AG09309 (cell line): Measurements from ENCODE around the gene TAF11L2.
"Not testable (repeated sequence)": the region's sequence is repeated elsewhere in the genome, so short reads cannot be mapped to it uniquely, and the experiment has no call there.

Experiments used
- DNase-seq: peaks from one replicate; pipeline ENCODE4 v3.0.0-alpha.2; 2010; ENCODE audit warnings: low read depth
- H3K4me3 ChIP-seq: 2 replicates; pipeline ENCODE4 v1.5.1; 2011; ENCODE audit warnings: mild to moderate bottlenecking, low read depth, low read length, moderate library complexity; ENCODE audit not compliant: control insufficient read depth
- TF ChIP-seq, protein P1 (sequence below): IDR thresholded peaks from 2 replicates; pipeline ENCODE4 v1.5.1; 2011; ENCODE audit warnings: mild to moderate bottlenecking, low read depth, low read length, inconsistent platforms; ENCODE audit not compliant: insufficient read depth, control insufficient read depth; ENCODE audit errors: missing control alignments

Gene TAF11L2

GRCh38 chr5:17497931-17498330, at the start of gene TAF11L2:
Gene TAF11L2, plus strand, starts transcription at chr5:17498231.
- H3K4me3 ChIP-seq, DNase-seq: not testable (repeated sequence)

GRCh38 chr5:17448877-17449276, 49.2 kb upstream of the TAF11L2 start:
- TF ChIP-seq, protein P1, sequence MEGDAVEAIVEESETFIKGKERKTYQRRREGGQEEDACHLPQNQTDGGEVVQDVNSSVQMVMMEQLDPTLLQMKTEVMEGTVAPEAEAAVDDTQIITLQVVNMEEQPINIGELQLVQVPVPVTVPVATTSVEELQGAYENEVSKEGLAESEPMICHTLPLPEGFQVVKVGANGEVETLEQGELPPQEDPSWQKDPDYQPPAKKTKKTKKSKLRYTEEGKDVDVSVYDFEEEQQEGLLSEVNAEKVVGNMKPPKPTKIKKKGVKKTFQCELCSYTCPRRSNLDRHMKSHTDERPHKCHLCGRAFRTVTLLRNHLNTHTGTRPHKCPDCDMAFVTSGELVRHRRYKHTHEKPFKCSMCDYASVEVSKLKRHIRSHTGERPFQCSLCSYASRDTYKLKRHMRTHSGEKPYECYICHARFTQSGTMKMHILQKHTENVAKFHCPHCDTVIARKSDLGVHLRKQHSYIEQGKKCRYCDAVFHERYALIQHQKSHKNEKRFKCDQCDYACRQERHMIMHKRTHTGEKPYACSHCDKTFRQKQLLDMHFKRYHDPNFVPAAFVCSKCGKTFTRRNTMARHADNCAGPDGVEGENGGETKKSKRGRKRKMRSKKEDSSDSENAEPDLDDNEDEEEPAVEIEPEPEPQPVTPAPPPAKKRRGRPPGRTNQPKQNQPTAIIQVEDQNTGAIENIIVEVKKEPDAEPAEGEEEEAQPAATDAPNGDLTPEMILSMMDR, result no peak
- no peak overlapping the region for H3K4me3 ChIP-seq
- no peak for DNase-seq

- H3K4me3 ChIP-seq, result no peak overlapping the region
- TF ChIP-seq, protein P1, result no peak
- no peak for DNase-seq
Observed at GRCh38 chr5:17452936-17453335, 45.1 kb upstream of the TAF11L2 start.

DNA sequence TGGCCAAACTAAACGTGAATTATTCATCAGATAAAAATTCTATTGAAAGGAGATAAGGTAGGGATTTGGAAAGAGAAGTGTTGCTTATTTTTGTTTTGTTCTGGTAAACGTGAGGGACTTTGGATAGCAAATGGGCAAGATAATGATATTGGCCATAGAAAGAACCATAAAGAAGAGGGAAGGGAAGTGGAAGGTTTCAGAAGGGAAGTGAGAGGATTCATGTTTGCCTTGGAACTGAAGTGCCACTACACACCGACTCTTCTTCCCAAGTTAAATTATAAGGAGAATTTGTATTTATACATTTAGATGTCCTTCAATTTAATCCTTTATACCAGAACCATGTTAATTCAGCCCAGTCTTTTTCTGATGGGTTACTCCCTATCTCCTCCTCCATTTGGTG, 42.1 kb upstream of the TAF11L2 start:
- TF ChIP-seq, protein P1, result no peak
- no peak overlapping the region for H3K4me3 ChIP-seq
- DNase-seq, result no peak

DNA sequence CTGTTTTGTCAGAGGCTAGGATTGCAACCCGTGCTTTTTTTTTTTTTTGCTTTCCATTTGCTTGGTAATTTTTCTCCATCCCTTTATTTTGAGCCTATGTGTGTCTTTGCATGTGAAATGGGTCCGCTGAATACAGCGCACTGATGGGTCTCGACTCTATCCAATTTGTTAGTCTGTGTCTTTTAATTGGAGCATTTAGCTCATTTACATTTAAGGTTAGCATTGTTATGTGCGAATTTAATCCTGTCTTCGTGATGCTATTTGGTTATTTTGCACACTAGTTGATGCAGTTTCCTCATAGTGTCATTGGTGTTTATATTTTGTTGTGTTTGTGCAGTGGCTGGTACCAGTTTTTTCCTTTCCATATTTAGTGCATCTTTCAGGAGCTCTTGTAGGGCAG, 36.2 kb upstream of the TAF11L2 start:
- TF ChIP-seq, protein P1, result no peak
- H3K4me3 ChIP-seq, result no peak overlapping the region
- no peak for DNase-seq

DNA sequence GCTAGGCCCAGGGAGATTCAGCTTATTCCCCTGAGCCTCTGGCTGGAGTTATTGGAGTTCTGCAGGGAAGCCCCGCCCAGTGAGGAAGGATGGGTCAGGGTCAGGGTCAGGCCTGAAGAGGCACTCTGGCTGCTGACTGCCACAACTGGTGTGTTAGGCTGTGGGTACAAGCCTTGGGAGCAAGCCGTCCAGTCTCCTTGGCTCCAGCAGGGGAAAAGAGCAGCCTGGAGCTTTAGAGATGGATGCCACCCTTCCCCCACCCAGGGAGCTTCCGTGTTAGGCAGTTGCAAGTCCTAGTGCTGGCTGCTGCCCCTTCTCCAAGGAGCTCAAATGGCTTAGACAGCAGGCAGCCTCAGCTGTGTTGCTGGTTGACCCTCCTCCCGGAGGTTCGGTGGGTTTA, 34.4 kb upstream of the TAF11L2 start:
- no peak overlapping the region for H3K4me3 ChIP-seq
- no peak for DNase-seq
- TF ChIP-seq, protein P1, result no peak

- no peak for DNase-seq
- TF ChIP-seq, protein P1, result no peak
Observed at GRCh38 chr5:17470064-17470463, 28.0 kb upstream of the TAF11L2 start.

DNA sequence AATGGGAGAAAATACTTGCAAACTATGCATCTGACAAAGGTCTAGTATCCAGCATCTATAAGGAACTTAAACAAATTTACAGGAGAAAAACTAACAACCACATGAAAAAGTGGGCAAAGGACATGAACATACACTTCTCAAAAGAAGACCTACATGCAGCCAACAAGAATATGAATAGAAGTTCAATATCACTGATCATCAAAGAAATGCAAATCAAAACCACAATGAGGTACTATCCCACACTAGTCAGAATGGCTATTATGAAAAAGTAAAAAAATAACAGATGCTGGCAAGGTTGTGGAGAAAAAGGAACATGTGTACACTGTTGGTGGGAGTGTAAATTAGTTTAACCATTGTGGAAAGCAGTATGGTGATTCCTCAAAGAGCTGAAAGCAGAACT, 23.0 kb upstream of the TAF11L2 start:
- not testable (repeated sequence) for DNase-seq, H3K4me3 ChIP-seq

More at GRCh38 chr5:17470064-17470463, 28.0 kb upstream of the TAF11L2 start:
- H3K4me3 ChIP-seq, result no peak overlapping the region
